Fibroblast of lung (primary cell): ENCODE results near the gene SPAG7. TPM values are rescaled to one million over a fixed set of nuclear protein-coding genes. Genes with fewer than 3 reads are reported as not detected.
"Not testable (repeated sequence)": the region's sequence is repeated elsewhere in the genome, so short reads cannot be mapped to it uniquely, and the experiment has no call there.

Source experiments
- DNase-seq, 2 donors: peaks; one replicate each; pipeline versions ENCODE4 v3.0.0 to v3.0.0-alpha.2; 2010; ENCODE audit warnings: low read depth in 2 of 2
- H2AFZ ChIP-seq: 2 replicates; pipeline ENCODE4 v1.5.1; 2012; ENCODE audit warnings: low read length, control low read depth, inconsistent platforms
- H3K27ac ChIP-seq: 2 replicates; pipeline ENCODE4 v1.5.1; 2011; ENCODE audit warnings: low read length, control low read depth; ENCODE audit not compliant: insufficient read depth
- H3K27me3 ChIP-seq: 2 replicates; pipeline ENCODE4 v1.5.1; 2011; ENCODE audit warnings: mild to moderate bottlenecking, low read length; ENCODE audit not compliant: control insufficient read depth, insufficient read depth
- H3K36me3 ChIP-seq: 2 replicates; pipeline ENCODE4 v1.5.1; 2011; ENCODE audit warnings: low read length; ENCODE audit not compliant: control insufficient read depth, insufficient read depth
- H3K4me1 ChIP-seq: 2 replicates; pipeline ENCODE4 v1.5.1; 2011; ENCODE audit warnings: low read length; ENCODE audit not compliant: control insufficient read depth, insufficient read depth; ENCODE audit errors: extremely low read depth
- H3K4me2 ChIP-seq: 2 replicates; pipeline ENCODE4 v1.5.1; 2011; ENCODE audit warnings: low read length, control low read depth; ENCODE audit not compliant: insufficient read depth; ENCODE audit errors: extremely low read depth
- H3K4me3 ChIP-seq, 4 experiments: fragments of 200-600 bp in 1 of 4; sonication (generic) in 1 of 4; replicated peaks in 1 of 4; 2 replicates each; pipeline ENCODE4 v1.5.1; 2011 to 2016; ENCODE audit warnings: low read length in 4 of 4, low read depth in 3 of 4, mild to moderate bottlenecking in 3 of 4, control low read depth in 2 of 4, inconsistent platforms in 1 of 4, mixed read lengths in 1 of 4; ENCODE audit not compliant: insufficient read depth in 1 of 4; ENCODE audit errors: control extremely low read depth in 1 of 4
- H3K79me2 ChIP-seq: 2 replicates; pipeline ENCODE4 v1.5.1; 2012; ENCODE audit warnings: mild to moderate bottlenecking, low read length, inconsistent platforms; ENCODE audit not compliant: control insufficient read depth, insufficient read depth
- H3K9ac ChIP-seq: 2 replicates; pipeline ENCODE4 v1.5.1; 2011; ENCODE audit warnings: mild to moderate bottlenecking, low read length, control low read depth; ENCODE audit not compliant: insufficient read depth
- H3K9me3 ChIP-seq: 2 replicates; pipeline ENCODE4 v1.5.1; 2012; ENCODE audit warnings: low read depth, low read length; ENCODE audit not compliant: control insufficient read depth, insufficient read depth
- H4K20me1 ChIP-seq: 2 replicates; pipeline ENCODE4 v1.5.1; 2011; ENCODE audit warnings: low read length; ENCODE audit not compliant: control insufficient read depth, insufficient read depth; ENCODE audit errors: extremely low read depth
- EZH2 ChIP-seq: IDR thresholded peaks from 2 replicates; pipeline ENCODE4 v1.5.1; 2012; ENCODE audit warnings: low read length, control low read depth, mild to moderate bottlenecking; ENCODE audit errors: missing control alignments
- polyA plus RNA-seq, 2 donors: library from polyadenylated mRNA; depleted of rRNA in 1 of 2; stranded (reverse) in 1 of 2; unstranded in 1 of 2; fragments of >200 nt; gene quantifications; 2 replicates each; pipeline ENCODE4 v1.2.1, GENCODE V29; 2011 to 2012; ENCODE audit warnings: missing spikeins in 1 of 2
- total RNA-seq: library from RNA; depleted of rRNA; stranded (reverse); fragments of >200 nt; gene quantifications from 2 replicates; pipeline ENCODE4 v1.2.1, GENCODE V29; 2014
- TF ChIP-seq, protein P1 (sequence below), 2 donors: IDR thresholded peaks in 1 of 2; conservative IDR thresholded peaks in 1 of 2; 1 replicate in 1 of 2; 2 replicates in 1 of 2; pipeline ENCODE4 v1.5.1; 2011 to 2012; ENCODE audit warnings: low read length in 2 of 2, control low read depth in 1 of 2, inconsistent platforms in 1 of 2, low read depth in 1 of 2, mild to moderate bottlenecking in 1 of 2

Gene SPAG7
- total and polyA plus RNA-seq, 2 donors (not counting 1 experiment from before 2014, with no cell fraction given): 62.8 to 83.0 TPM

DNA sequence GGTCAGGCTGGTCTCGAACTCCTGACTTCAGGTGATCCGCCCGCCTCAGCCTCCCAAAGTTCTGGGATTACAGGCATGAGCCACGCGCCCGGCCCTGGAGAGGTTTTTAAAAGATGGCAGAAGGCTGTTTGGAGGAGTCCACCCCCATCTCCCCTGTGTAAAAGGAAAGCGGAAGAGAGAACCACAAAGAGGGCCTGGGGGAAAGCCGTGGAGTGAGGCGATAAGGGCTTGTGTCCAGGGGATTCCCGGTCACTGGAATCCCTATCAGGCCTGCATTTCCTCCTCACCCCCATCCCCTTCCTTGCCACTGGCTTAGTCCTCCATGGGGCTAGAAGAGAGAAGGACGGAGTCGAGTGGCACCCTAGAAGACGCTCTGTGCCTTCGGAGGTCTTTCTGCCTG, 35.7 kb downstream of the SPAG7 start, which contains the start of gene GP1BA:
GP1BA (plus strand) TSS at position 315 of the 400 bp plus-strand sequence. CDS start 328 bp downstream, outside the sequence.
- no peaks in the 10 kb centered on the region for H3K79me2 ChIP-seq
- H3K27me3 ChIP-seq: no peaks in the 10 kb centered on the region
- H3K4me3 ChIP-seq: no peak within 1 kb of the TSS
- H4K20me1 ChIP-seq: no peaks in the 10 kb centered on the region
- no peak for DNase-seq
- H3K36me3 ChIP-seq: peaks cover 6% of the 10 kb centered on the region
- no peak within 1 kb of the TSS for H3K4me2 ChIP-seq
- peaks cover 3% of the 10 kb centered on the region for H3K4me1 ChIP-seq
- no peak within 1 kb of the TSS for H2AFZ ChIP-seq
- no peaks in the 10 kb centered on the region for H3K9me3 ChIP-seq
- H3K27ac ChIP-seq: no peak within 1 kb of the TSS
- no peak for TF ChIP-seq EZH2
- TF ChIP-seq, protein P1, sequence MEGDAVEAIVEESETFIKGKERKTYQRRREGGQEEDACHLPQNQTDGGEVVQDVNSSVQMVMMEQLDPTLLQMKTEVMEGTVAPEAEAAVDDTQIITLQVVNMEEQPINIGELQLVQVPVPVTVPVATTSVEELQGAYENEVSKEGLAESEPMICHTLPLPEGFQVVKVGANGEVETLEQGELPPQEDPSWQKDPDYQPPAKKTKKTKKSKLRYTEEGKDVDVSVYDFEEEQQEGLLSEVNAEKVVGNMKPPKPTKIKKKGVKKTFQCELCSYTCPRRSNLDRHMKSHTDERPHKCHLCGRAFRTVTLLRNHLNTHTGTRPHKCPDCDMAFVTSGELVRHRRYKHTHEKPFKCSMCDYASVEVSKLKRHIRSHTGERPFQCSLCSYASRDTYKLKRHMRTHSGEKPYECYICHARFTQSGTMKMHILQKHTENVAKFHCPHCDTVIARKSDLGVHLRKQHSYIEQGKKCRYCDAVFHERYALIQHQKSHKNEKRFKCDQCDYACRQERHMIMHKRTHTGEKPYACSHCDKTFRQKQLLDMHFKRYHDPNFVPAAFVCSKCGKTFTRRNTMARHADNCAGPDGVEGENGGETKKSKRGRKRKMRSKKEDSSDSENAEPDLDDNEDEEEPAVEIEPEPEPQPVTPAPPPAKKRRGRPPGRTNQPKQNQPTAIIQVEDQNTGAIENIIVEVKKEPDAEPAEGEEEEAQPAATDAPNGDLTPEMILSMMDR (conservative IDR thresholded peaks at IDR 0.05 in 1 of 2, IDR thresholded peaks at IDR 0.05 in 1 of 2; ENCODE audit: low read depth in 1 of 2, low read length in 2 of 2): no peak
- H3K9ac ChIP-seq: no peak within 1 kb of the TSS

DNA sequence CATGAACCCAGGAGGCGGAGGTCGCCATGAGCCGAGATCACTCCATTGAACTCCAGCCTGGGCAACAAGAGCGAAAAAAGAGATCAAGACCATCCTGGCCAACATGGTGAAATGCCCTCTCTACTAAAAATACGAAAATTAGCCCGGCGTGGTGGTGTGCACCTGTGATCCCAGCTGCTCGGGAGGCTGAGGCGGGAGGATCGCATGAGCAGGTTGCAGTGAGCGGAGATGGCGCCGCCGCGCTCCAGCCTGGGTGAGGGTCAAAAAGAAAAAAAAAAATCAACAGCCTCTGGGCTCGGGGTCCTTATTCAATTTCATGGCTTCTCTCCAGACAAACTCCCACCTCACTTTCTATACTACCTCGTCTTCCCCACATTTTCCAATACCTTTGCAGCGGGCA, 38.7 kb downstream of the SPAG7 start:
- no peak overlapping the region for H3K27ac ChIP-seq
- H3K4me3 ChIP-seq: no peak overlapping the region
- H4K20me1 ChIP-seq: no peaks in the 10 kb centered on the region
- no peak overlapping the region for H3K9ac ChIP-seq
- no peaks in the 10 kb centered on the region for H3K4me1 ChIP-seq
- H3K4me2 ChIP-seq: no peak overlapping the region
- H2AFZ ChIP-seq: no peak overlapping the region
- no peaks in the 10 kb centered on the region for H3K9me3 ChIP-seq
- no peaks in the 10 kb centered on the region for H3K79me2 ChIP-seq
- TF ChIP-seq EZH2: no peak
- TF ChIP-seq, protein P1 (conservative IDR thresholded peaks at IDR 0.05 in 1 of 2, IDR thresholded peaks at IDR 0.05 in 1 of 2; ENCODE audit: low read depth in 1 of 2, low read length in 2 of 2): no peak
- H3K36me3 ChIP-seq: no peaks in the 10 kb centered on the region
- no peak for DNase-seq
- H3K27me3 ChIP-seq: no peaks in the 10 kb centered on the region

DNA sequence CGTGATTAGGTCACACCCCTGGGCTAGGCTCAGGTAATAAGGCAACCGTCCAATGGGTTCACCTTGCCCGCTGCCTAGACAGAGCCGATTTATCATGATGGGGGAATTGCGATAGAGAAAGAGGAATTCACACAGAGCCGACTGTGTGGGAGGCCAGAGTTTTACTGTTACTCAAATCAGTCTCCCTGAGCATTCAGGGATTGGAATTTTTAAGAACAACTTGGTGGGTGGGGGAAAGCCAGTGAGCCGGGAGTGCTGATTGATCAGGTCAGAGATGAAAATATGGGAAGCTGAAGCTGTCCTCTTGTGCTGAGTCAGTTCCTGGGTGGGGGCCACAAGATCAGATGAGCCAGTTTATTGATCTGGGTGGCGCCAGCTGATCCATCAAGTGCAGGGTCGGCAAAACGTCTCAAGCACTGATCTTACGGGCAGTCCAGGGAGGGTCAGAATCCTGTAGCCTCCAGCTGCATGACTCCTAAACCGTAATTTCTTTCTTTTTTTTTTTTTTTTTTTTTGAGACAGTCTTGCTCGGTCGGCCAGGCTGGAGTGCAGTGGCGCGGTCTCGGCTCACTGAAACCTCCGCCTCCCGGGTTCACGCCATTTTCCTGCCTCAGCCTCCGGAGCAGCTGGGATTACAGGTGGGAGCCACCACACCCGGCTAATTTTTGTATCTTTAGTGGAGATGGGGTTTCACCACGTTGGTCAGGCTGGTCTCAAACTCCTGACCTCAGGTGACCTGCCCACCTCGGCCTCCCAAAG, 40.9 kb downstream of the SPAG7 start:
- H3K79me2 ChIP-seq, H3K9ac ChIP-seq, H3K4me1 ChIP-seq, H3K27ac ChIP-seq, DNase-seq, H3K4me2 ChIP-seq, H3K4me3 ChIP-seq, H3K36me3 ChIP-seq, H3K27me3 ChIP-seq, H4K20me1 ChIP-seq, H3K9me3 ChIP-seq, H2AFZ ChIP-seq: not testable (repeated sequence)
